HuH-7.5 (cell line): ENCODE data around the gene CYB561D1.

Experiments used
- DNase-seq: peaks from one replicate; pipeline ENCODE4 v3.0.0; 2011; ENCODE audit warnings: low spot score

CYB561D1 gene

DNA sequence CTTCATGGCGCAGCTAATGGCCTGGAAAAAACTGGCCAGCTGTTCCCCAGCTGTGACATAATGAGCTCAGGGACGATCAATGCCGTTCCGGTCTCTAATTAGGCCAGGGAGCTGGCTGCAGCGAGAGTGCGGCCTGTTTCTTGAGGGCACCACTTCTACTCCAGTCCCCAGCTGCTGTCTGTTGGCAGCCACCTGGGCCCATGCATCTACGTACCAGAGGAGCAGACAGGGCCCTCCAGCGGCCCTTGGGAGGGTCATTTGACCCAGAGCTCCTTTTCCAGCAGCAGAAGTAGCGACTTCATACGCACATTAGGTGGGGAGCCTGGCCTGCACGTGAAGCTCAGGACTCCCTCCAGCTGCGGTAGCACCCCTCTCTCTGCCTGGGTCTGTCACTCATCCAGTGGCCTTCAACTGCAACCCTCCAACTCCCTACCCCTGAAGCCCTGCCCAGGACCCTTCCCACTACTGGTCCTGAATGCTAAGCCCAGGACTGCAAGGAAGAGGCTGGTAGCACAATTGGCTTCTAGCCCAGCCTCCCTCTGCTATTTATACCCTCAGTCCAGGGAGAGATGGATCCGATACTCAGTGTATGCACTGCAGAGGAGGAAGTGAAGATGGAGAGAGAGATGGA, 36.7 kb downstream of the CYB561D1 start:
- DNase-seq = no peak

DNA sequence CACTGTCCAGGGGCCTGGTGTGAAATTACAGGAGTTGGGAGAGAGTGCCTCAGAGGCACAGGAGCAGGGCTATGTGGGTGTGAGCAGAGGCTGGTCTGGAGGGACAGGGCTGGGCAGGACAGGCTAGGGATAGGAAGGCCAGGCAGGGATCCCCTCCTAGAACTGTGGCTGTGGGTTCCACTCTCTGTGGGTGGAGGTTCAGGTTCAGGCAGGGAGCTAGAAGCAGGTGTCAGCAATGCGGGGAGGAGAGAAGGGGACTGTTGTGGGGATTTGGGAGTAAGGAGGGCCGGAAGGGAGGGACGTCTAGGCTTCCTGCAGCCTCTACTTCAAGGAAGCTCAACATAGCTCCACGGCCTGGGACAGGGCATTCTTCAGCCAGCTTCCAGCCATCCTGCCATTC, 37.5 kb downstream of the CYB561D1 start:
- no peak for DNase-seq

GRCh38 chr1:109531826-109532364, 38.0 kb downstream of the CYB561D1 start:
- DNase-seq = no peak

GRCh38 chr1:109532365-109533136, 38.7 kb downstream of the CYB561D1 start:
- DNase-seq = peak; percentile 69

- DNase-seq = no peak
Observed at GRCh38 chr1:109534307-109534858, 40.5 kb downstream of the CYB561D1 start.

DNA sequence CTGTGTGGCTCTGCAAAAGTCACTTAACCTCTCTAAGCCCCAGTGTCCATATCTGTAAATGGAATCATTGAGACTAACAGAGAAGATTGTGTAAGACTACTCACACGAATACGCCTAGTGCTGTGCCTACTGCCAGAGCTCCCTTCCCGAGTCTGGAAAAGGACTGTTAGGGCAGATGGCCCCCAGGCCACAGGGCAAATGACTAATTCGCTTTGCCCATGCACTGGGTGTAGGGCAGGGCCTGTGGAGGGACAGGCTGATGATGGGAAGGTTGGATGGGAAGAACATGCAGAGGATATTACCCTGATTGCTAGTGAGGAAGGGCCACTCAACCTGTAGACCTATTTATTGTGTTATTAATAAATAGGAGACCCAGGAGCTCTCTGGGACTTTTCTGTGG, 41.6 kb downstream of the CYB561D1 start:
- no peak for DNase-seq

DNA sequence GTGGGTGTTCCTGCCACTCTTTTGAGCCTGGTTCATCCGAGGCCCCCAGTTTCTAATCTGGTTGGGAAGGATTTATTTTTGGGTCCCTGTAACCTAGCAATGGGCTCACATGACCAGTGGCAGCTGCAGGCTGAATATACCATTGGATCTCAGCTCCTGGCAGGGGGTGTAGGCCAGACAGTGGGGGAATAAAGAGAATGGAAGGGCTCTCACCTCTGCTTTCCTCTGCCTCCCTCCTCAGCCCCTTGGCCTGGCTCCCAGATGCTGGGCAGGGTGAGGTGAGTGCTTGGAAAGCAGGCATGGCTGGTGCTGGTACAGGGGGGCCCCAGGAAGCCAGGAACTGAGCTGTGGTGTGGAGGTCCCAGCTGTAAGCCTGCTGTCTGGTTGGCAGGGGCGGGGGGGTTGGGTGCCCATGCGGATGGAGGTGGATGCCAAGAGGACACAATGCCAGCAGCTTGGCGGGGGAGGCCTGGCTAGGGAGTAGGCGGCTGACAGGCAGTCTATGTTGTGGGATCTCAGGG, 42.1 kb downstream of the CYB561D1 start:
- DNase-seq = no peak

DNA sequence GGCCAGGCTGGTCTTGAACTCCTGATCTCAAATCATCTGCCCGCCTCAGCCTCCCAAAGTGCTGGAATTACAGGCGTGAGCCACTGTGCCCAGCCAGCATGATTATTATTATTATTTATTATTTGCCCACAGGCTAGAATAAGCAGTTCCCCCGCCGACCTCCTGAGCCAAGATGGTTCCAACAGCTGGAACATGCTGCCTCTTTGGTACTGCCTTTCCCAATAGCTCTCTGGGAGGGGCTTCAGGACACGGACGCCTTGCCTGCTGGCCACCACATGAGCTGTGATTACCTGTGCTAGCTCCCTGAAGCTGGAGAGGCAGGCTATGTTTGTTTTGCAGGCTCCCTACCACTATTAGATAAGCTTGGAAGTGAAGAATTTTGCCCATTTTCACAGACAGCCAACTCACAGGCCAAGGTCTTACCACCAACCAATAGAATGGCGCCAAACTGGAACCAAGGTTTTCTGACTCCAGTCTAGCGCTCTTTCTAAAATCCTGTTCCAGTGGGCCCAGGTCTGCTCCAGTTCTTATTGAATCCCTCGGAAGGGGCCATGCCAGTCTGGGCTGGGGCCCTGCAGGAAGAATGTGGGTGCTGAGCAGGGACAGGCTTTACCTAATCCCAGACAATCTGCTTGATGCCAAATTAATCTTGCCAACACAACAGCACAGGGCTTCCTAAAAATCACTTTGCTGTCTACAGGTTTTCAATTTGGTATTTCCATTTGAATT, 43.7 kb downstream of the CYB561D1 start:
- DNase-seq = no peak

DNA sequence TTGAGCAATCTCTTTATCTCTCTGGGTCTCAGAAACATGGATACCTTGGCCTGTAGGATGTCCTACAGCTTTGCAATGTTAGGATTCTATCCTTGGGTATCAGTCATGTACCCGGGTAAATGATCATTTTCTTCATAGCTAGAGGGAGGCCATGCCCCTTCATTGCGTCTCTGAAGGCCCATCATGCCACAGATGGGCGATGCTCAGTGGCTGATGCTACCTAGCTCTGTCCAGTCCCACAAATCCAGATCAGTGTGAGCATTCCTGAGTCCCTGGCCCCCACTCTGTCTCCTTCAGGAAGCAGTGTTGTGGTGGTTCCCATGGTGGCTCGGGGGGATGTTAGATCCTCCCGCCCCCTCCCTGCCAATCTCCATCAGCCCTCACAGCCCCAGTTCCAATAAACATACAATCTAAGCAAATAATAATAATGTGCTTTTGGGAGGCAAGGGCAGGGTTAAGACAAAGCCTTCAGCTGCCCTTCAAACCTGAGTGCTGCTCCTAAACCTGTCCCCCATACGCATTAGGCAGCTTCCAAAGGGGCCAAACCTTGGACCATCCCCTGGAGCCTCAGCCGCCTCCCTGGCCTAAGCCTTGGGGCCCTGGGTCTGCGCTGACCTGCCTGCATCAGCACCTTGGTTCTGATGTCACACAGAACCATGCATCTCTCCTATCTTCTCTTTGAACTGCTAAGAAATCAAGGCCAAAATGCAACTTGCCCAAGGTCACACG, 45.1 kb downstream of the CYB561D1 start:
- DNase-seq = no peak

- no peak for DNase-seq
Observed at GRCh38 chr1:109539676-109540075, 45.8 kb downstream of the CYB561D1 start, which contains the start of gene GPR61. Gene GPR61, plus strand, starts transcription at chr1:109539872. Its CDS starts 3,151 bp downstream, at chr1:109543023.

GRCh38 chr1:109541102-109541501, 47.2 kb downstream of the CYB561D1 start:
- DNase-seq = no peak

GRCh38 chr1:109542657-109543056, 48.8 kb downstream of the CYB561D1 start:
- DNase-seq = no peak

GRCh38 chr1:109543283-109543987, 49.5 kb downstream of the CYB561D1 start:
- no peak for DNase-seq

- no peak for DNase-seq
Observed at GRCh38 chr1:109543988-109544735, 50.3 kb downstream of the CYB561D1 start.

DNA sequence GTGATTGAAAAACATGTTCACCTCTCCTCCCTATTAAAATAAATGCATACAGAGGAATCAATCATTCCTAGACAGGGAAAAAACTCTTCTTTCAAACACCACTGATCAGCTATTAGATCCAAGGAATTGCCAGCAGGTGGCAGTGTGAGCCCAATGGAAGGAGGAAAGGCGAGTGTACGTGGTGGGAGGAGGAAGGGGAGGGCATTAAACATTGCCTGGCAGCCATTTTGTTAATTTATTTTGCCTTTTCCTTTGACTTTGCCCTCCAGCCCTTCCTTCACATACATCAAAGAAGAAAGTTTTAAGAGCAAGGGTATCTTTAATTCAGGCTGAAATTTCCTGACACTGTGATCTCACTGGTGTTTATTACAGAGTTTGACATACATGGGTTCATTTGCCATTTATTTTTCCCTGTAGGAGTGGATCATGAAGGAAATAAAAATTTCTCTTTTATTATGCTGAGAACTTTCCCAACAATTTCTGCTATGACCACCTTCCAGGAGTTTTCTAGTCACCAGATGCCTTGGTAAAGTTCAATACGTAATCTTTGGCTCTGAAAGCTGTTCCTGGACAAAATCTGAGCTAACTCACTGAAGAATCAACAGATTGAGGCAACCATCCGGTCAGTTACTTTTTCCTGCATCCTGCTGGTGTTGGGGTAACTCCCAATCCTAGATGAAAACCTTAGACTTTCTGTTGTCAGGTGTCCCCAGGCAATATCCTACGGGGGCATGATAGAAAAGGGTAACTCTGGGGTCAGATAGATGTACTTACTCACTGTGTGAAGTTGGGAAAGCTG, 52.6 kb downstream of the CYB561D1 start:
- DNase-seq = peak; percentile 88

DNA sequence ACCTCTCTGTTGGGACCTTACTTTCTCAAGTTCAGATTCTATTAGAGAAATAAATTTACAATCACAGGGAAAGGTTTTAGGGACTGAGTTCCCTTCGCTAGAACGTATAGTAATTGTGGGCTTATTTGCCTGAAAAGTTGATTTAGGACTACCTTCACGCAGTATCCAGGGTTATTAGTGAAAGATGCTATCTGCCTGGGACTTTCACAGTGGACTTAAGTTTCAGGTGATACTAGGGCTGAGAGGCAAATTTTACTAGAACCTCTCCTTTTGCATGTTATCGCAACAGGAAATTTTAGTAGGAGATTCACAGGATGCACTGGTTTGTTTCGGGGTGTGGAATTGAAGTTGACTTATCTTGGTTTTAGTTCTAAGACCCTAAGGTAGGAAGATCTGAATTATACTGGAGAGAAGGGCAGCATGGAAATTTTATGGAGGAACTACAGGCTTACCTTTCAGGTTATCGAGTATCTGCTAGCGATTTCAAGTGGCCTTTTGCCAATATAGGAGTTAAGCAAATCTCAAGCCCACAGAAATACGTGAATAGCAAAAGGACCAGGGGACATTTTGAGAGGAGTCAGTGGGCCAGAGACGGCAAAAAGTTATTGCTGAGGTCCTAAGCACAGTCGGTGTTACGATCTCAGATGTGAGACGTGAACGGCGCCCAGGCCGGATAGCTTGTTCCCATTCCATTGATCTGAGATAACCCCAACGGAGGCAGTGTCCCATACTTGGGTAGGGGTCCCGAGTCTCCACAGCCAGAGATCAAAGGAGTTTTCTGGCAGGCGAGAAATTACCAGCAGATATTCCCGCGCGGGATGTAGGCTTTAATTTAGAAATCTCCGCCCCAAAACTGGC, 53.8 kb downstream of the CYB561D1 start:
- no peak for DNase-seq

- peak; percentile 86 for DNase-seq
Observed at GRCh38 chr1:109548321-109549267, 54.7 kb downstream of the CYB561D1 start, which contains the start of gene GNAI3. Gene GNAI3, plus strand, starts transcription at chr1:109548615. Its CDS starts 106 bp downstream, at chr1:109548721.
